Globus pallidus (tissue), 1 donor: ENCODE data around the gene U2AF2.

ENCODE experiments used
- DNase-seq: peaks from one replicate; pipeline ENCODE4 v3.0.0-alpha.2; 2015; ENCODE audit warnings: low spot score

U2AF2 gene

GRCh38 chr19:55643003-55643886, 11.6 kb upstream of the U2AF2 start, which contains the start of gene ZNF581:
Gene ZNF581 (plus strand): TSS chr19:55643649. CDS start chr19:55644572, 923 bp downstream.
- DNase-seq = peak; percentile 58

- no peak for DNase-seq
Measured at GRCh38 chr19:55643887-55644176, 11.0 kb upstream of the U2AF2 start.

GRCh38 chr19:55644191-55644833, 10.5 kb upstream of the U2AF2 start:
- no peak for DNase-seq

- no peak for DNase-seq
Measured at GRCh38 chr19:55644842-55645511, 9.9 kb upstream of the U2AF2 start.

- no peak for DNase-seq
Measured at GRCh38 chr19:55645512-55645881, 9.3 kb upstream of the U2AF2 start.

GRCh38 chr19:55646889-55647731, 7.7 kb upstream of the U2AF2 start:
- DNase-seq = no peak

- peak; percentile 59 for DNase-seq
Measured at GRCh38 chr19:55647732-55648584, 6.9 kb upstream of the U2AF2 start, which contains the start of gene CCDC106. Gene CCDC106 (plus strand): TSS chr19:55648212. CDS start chr19:55649047, 835 bp downstream.

GRCh38 chr19:55648585-55649267, 6.1 kb upstream of the U2AF2 start:
- no peak for DNase-seq

- DNase-seq = no peak
Measured at GRCh38 chr19:55649268-55650125, 5.3 kb upstream of the U2AF2 start.

- DNase-seq = no peak
Measured at GRCh38 chr19:55650126-55650557, 4.7 kb upstream of the U2AF2 start.

- no peak for DNase-seq
Measured at GRCh38 chr19:55650602-55651230, 4.1 kb upstream of the U2AF2 start.

- no peak for DNase-seq
Measured at GRCh38 chr19:55651236-55651635, 3.6 kb upstream of the U2AF2 start.

- no peak for DNase-seq
Measured at GRCh38 chr19:55652311-55653128, 2.3 kb upstream of the U2AF2 start.

- peak; percentile 98 for DNase-seq
Measured at GRCh38 chr19:55653651-55654322, 1.0 kb upstream of the U2AF2 start.

- DNase-seq = peak; percentile 99
Measured at GRCh38 chr19:55654323-55654867, 440 bp upstream of the U2AF2 start.

GRCh38 chr19:55655648-55656040, 809 bp downstream of the U2AF2 start:
- DNase-seq = no peak

GRCh38 chr19:55656552-55656951, 1.7 kb downstream of the U2AF2 start:
- no peak for DNase-seq
